Common myeloid progenitor, CD34-positive (primary cell): ENCODE data around the gene ADGRL4.

Experiments used
- CTCF ChIA-PET: fragments of 350-600 bp; sonication (Branson Sonifier 250); formaldehyde crosslinking; loops from one replicate; lab custom pipeline; 2021; ENCODE audit warnings: antibody characterized with exemption; lab: Charles Lee
- POLR2A ChIA-PET: fragments of 350-600 bp; sonication (Branson Sonifier 250); formaldehyde crosslinking; loops from one replicate; lab custom pipeline; 2021; ENCODE audit warnings: antibody characterized with exemption; lab: Charles Lee
- DNase-seq, 3 donors: peaks; one replicate each; pipeline versions ENCODE4 v3.0.0 to v3.0.0-alpha.2; 2013
- H3K27ac ChIP-seq, 2 experiments: 1 replicate in 1 of 2; 2 replicates in 1 of 2; pipeline ENCODE4 v1.7.0; 2013; ENCODE audit warnings: inconsistent platforms in 2 of 2, low read length in 2 of 2, mild to moderate bottlenecking in 2 of 2, low read depth in 1 of 2, moderate library complexity in 1 of 2; ENCODE audit not compliant: severe bottlenecking in 2 of 2, insufficient read depth in 1 of 2, poor library complexity in 1 of 2
- H3K27me3 ChIP-seq, 5 experiments: replicated peaks in 2 of 5; 1 replicate in 3 of 5; 2 replicates in 2 of 5; pipeline versions ENCODE4 v1.6.1 to v1.7.0; 2013; ENCODE audit warnings: low read length in 4 of 5, mild to moderate bottlenecking in 2 of 5, moderate library complexity in 2 of 5, inconsistent platforms in 1 of 5; ENCODE audit not compliant: insufficient read depth in 5 of 5, control insufficient read depth in 4 of 5
- H3K36me3 ChIP-seq, 4 experiments: 1 replicate in 2 of 4; 2 replicates in 2 of 4; pipeline versions ENCODE4 v1.6.1 to v1.7.0; 2013; ENCODE audit warnings: low read length in 3 of 4, control low read depth in 1 of 4, mild to moderate bottlenecking in 1 of 4; ENCODE audit not compliant: control insufficient read depth in 4 of 4, insufficient read depth in 4 of 4
- H3K4me1 ChIP-seq, 4 experiments: 1 replicate in 3 of 4; 2 replicates in 1 of 4; pipeline versions ENCODE4 v1.6.1 to v1.7.1; 2013; ENCODE audit warnings: low read length in 3 of 4, mild to moderate bottlenecking in 3 of 4, control low read depth in 1 of 4, inconsistent platforms in 1 of 4, moderate library complexity in 1 of 4; ENCODE audit not compliant: control insufficient read depth in 4 of 4, insufficient read depth in 4 of 4; ENCODE audit errors: control extremely low read depth in 1 of 4
- H3K4me3 ChIP-seq, 7 experiments: 1 replicate in 4 of 7; 2 replicates in 3 of 7; pipeline versions ENCODE4 v1.5.1 to v1.7.0; 2013; ENCODE audit warnings: mild to moderate bottlenecking in 7 of 7, low read length in 6 of 7, moderate library complexity in 6 of 7, inconsistent platforms in 2 of 7, low read depth in 2 of 7, control low read depth in 1 of 7; ENCODE audit not compliant: insufficient read depth in 4 of 7, control insufficient read depth in 1 of 7; ENCODE audit errors: extremely low read depth in 1 of 7
- H3K9me3 ChIP-seq, 5 experiments: 1 replicate in 4 of 5; 2 replicates in 1 of 5; pipeline versions ENCODE4 v1.6.1 to v1.7.1; 2013; ENCODE audit warnings: low read length in 4 of 5, mild to moderate bottlenecking in 2 of 5, inconsistent platforms in 1 of 5, low read depth in 1 of 5, moderate library complexity in 1 of 5; ENCODE audit not compliant: control insufficient read depth in 4 of 5, insufficient read depth in 2 of 5; ENCODE audit errors: control extremely low read depth in 1 of 5
- WGBS: methylation state at CpG from one replicate; pipeline ENCODE4 v1.1.5; 2013; ENCODE audit not compliant: insufficient coverage; 5-methylcytosine and 5-hydroxymethylcytosine counted together

ADGRL4 gene

GRCh38 chr1:78949227-78949626 is 57.3 kb downstream of the ADGRL4 start:
- Histone ChIP-seq H3K4me1 (no peaks in the 10 kb centered on the region), H3K27me3 (no peaks in the 10 kb centered on the region), H3K27ac (no peak overlapping the region), H3K4me3 (no peak overlapping the region), H3K9me3 (no peaks in the 10 kb centered on the region), H3K36me3 (no peaks in the 10 kb centered on the region)
- no CpG with 5 or more reads among the region's 2 CpGs for WGBS
- ChIA-PET CTCF (no interaction called here), POLR2A (no interaction called here)
- no peak for DNase-seq

DNA sequence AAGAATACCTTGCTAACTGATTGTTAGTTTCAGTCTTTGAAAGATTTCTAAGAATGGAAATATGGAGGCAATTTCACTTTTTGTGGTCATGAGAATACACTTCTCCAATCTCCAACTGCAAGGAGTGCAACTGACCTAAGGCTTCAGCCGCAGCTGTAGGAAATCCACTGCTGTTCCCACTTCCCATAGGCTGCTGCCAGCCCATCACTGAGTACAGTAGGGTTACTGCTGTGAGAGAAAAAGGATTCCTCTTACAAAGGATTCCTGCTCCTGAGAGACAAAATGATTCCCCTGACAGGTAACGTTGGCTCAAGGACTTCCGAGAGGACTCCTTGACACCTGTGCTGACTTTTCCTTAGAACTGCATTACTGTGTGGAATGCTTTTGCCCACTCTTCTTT is 87.4 kb downstream of the ADGRL4 start:
- Histone ChIP-seq H3K27me3 (no peaks in the 10 kb centered on the region), H3K27ac (no peak overlapping the region), H3K36me3 (no peaks in the 10 kb centered on the region), H3K4me3 (no peak overlapping the region), H3K4me1 (no peaks in the 10 kb centered on the region), H3K9me3 (no peaks in the 10 kb centered on the region)
- 100% methylated on average over 3 of the region's 3 CpGs for WGBS
- POLR2A ChIA-PET = no interaction called here
- CTCF ChIA-PET = no interaction called here
- DNase-seq = no peak

GRCh38 chr1:78918157-78918556 is 88.4 kb downstream of the ADGRL4 start:
- no peaks in the 10 kb centered on the region for H3K36me3 ChIP-seq
- H3K9me3 ChIP-seq = no peaks in the 10 kb centered on the region
- ChIA-PET CTCF (interaction anchor here (1.5 kb wide), 1 partner anchor 11 kb away, joined by 3 read pairs; no protein-coding TSS in a partner anchor), POLR2A (no interaction called here)
- no CpG with 5 or more reads among the region's 2 CpGs for WGBS
- DNase-seq = no peak
- no peaks in the 10 kb centered on the region for H3K4me1 ChIP-seq
- H3K27ac ChIP-seq = no peak overlapping the region
- H3K4me3 ChIP-seq = no peak overlapping the region
- no peaks in the 10 kb centered on the region for H3K27me3 ChIP-seq

DNA sequence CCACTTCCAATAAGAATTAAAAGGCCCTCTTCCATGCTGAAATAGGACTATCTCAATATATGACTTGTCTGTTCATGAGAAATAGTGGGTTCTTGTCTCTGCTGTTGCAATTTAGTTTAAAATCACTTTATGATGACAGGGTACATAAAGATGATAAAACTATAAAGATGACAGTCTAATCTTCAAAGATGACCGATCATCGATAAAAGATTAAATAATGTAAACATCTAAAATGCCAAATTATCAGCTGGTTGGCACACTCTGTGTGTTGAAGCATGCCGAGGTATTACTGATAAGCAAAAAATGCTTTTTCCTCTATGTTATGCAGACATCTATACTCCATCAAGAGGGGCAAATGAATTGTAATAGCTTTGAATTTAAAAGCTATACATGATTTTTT is 89.5 kb downstream of the ADGRL4 start:
- ChIA-PET POLR2A (no interaction called here), CTCF (interaction anchor here (1.5 kb wide), 1 partner anchor 10 kb away, joined by 3 read pairs; no protein-coding TSS in a partner anchor)
- DNase-seq = no peak
- no peaks in the 10 kb centered on the region for H3K4me1 ChIP-seq
- 100% methylated on average over 2 of the region's 3 CpGs for WGBS
- no peaks in the 10 kb centered on the region for H3K36me3 ChIP-seq
- no peaks in the 10 kb centered on the region for H3K9me3 ChIP-seq
- no peak overlapping the region for H3K27ac ChIP-seq
- no peak overlapping the region for H3K4me3 ChIP-seq
- H3K27me3 ChIP-seq = no peaks in the 10 kb centered on the region

DNA sequence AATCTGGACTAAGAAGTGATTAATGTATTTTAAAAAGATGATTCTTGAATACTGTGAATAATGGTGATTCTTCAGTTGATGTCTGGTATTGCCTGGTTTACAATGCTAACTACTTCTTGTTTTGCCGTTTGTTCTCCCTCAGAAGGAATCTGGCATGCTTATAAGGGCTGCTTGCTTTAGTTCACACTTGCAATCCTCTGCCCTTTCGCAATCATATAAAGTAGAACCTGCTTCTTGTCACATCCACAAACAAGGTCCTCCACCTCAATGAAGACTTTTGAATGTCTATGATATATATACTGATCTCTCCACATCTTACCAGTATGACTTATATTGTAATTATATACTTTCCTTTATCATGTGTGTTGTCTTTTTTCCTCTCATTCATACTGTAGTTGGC is 92.6 kb downstream of the ADGRL4 start:
- no peak for DNase-seq
- Histone ChIP-seq H3K27me3 (no peaks in the 10 kb centered on the region), H3K36me3 (no peaks in the 10 kb centered on the region), H3K4me3 (no peak overlapping the region), H3K9me3 (no peaks in the 10 kb centered on the region), H3K4me1 (no peaks in the 10 kb centered on the region), H3K27ac (no peak overlapping the region)
- ChIA-PET POLR2A (no interaction called here), CTCF (no interaction called here)
- WGBS = no CpG with 5 or more reads among the region's 2 CpGs

DNA sequence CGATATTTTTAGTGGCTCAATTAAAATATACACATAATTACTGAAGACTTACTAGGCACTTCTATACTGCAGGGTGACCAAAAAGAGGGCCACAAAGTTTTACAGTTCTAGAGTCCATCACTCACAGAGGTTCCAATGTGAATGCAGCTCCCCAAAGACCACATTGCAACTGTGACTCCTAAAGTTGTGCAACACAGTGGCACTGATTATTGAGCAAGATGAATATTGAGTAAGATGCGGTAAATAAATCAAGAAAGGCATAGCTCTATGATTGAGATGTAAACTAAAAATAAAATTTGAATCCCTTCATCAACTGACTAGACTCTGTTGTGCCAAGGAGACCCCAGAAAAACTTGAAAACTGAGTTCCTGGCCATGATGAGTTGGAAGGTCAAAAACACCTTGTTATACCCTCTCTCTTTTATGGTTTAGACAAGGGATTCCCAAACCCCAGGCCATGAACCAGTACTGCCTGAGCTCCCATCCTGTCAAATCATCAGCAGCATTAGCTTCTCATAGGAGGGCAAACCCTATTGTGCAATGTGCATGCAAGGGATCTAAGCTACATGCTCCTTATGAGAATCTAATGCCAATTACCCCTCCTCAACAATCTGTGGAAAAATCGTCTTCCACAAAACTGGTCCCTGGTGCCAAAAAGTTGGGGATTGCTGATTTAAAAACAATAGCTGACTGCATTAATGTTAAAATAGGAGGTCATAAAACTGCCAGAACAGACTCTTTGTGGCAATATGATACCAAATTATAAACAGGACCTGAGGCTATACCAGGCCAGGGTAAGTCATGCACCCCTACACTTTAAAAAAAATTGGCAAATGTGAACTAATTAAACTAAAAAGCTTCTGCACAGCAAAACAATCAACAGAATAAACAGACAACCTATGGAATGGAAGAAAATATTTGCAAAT is 94.3 kb downstream of the ADGRL4 start:
- Histone ChIP-seq H3K4me1 (no peaks in the 10 kb centered on the region), H3K9me3 (no peaks in the 10 kb centered on the region), H3K27ac (no peak overlapping the region), H3K4me3 (no peak overlapping the region), H3K27me3 (no peaks in the 10 kb centered on the region), H3K36me3 (no peaks in the 10 kb centered on the region)
- 90% methylated on average over 2 of the region's 3 CpGs for WGBS
- POLR2A ChIA-PET = no interaction called here
- no peak for DNase-seq
- CTCF ChIA-PET = interaction anchor here (0.6 to 1.1 kb wide), 2 partner anchors 12 to 70 kb away, joined by 3 read pairs; no protein-coding TSS in a partner anchor

GRCh38 chr1:78902641-78903040 is 103.9 kb downstream of the ADGRL4 start:
- Histone ChIP-seq H3K27ac (no peak overlapping the region), H3K4me1 (no peaks in the 10 kb centered on the region), H3K9me3 (no peaks in the 10 kb centered on the region), H3K36me3 (no peaks in the 10 kb centered on the region), H3K27me3 (no peaks in the 10 kb centered on the region), H3K4me3 (no peak overlapping the region)
- no CpG with 5 or more reads among the region's 1 CpG for WGBS
- no peak for DNase-seq
- ChIA-PET POLR2A (no interaction called here), CTCF (no interaction called here)
